Uterus (tissue), 4 donors: ENCODE results near the gene YTHDF1. TPM values are rescaled to one million over a fixed set of nuclear protein-coding genes. Genes with fewer than 3 reads are reported as not detected.

Experiments used
- DNase-seq, 2 donors: peaks; one replicate each; pipeline ENCODE4 v3.0.0-alpha.2; 2019 to 2020
- H3K27ac ChIP-seq, 2 donors: fragments of 200-600 bp; sonication (generic); 1 replicate in 1 of 2; 2 replicates in 1 of 2; pipeline ENCODE4 v1.5.1; 2016 to 2018
- H3K27me3 ChIP-seq, 2 donors: fragments of 200-600 bp; sonication (generic); one replicate each; pipeline ENCODE4 v1.5.1; 2018 to 2019; ENCODE audit warnings: control low read depth in 1 of 2
- H3K36me3 ChIP-seq, 2 donors: fragments of 200-600 bp; sonication (generic); one replicate each; pipeline ENCODE4 v1.5.1; 2019; ENCODE audit warnings: control low read depth in 1 of 2
- H3K4me1 ChIP-seq, 2 donors: fragments of 200-600 bp; sonication (generic); one replicate each; pipeline ENCODE4 v1.5.1; 2018 to 2019; ENCODE audit warnings: control low read depth in 1 of 2
- H3K4me3 ChIP-seq, 2 donors: fragments of 200-600 bp; sonication (generic); 1 replicate in 1 of 2; 2 replicates in 1 of 2; pipeline ENCODE4 v1.5.1; 2018 to 2019; ENCODE audit warnings: mild to moderate bottlenecking in 1 of 2
- H3K9me3 ChIP-seq, 2 donors: fragments of 200-600 bp; sonication (generic); one replicate each; pipeline ENCODE4 v1.5.1; 2019; ENCODE audit warnings: control low read depth in 1 of 2
- POLR2A ChIP-seq, 2 donors: fragments of 450-650 bp; IDR thresholded peaks; one replicate each; pipeline ENCODE4 v1.6.1; 2016; ENCODE audit warnings: antibody characterized with exemption in 2 of 2, mild to moderate bottlenecking in 1 of 2, moderate library complexity in 1 of 2
- intact Hi-C: fragments of 100-400 bp; cut with DNase I; formaldehyde crosslinking; loops from one replicate; pipeline ENCODE4 v1.15.1; 2023; ENCODE audit warnings: low total_unique reads
- total RNA-seq, 4 donors: library from RNA; depleted of rRNA in 3 of 4; stranded (reverse); fragments of >200 nt in 3 of 4; gene quantifications; one replicate each; pipeline versions ENCODE4 v1.1.0 to v1.2.4, GENCODE V29; 2014 to 2023
- TF ChIP-seq, protein P1 (sequence below), 4 experiments: fragments of 200-600 bp in 2 of 4; fragments of 450-650 bp in 2 of 4; sonication (generic) in 2 of 4; IDR thresholded peaks; one replicate each; pipeline ENCODE4 v1.5.1; 2016 to 2019; ENCODE audit warnings: antibody characterized with exemption in 4 of 4, mild to moderate bottlenecking in 2 of 4, moderate library complexity in 1 of 4
- donor health status: DM: yes; HTN: yes; CAD: no.

Gene YTHDF1
- total RNA-seq, 4 donors from 2014 or later, result 17.9 to 35.8 (median 25.8) TPM

DNA sequence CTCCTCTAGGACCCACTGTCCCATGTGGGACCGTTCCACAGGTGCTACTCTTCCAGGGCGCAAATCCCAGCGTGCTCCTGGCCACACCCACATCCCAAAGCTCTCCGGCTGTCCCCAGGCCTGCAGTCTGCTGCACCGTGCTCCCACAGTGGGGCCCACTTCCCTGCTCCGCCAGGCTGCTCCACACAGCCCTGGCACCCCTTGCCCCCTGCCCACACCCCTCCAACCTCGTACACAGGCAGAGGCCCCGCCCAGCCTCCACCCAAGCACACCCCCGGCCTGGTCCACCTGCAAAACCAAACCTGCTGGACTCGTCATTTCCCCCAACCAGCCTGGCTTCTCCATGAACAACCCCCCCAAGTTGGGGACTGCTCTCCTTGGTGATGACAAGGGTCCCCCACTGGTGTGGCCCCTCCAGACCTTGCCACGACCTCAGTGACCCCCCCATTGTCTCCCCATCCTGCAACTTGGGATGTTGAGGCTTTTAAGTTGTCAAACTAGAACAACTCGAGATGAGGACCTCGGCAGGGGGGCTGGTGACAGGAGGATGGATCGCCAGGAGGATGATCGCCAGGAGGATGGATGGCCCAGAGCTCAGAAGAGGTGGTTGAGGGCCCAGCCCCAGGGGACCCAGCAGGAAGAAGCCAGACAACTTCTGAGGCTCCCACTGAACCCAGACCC is 27.1 kb downstream of the YTHDF1 start:
- no peaks in the 10 kb centered on the region for H3K27me3 ChIP-seq
- H3K4me3 ChIP-seq, result no peak overlapping the region
- intact Hi-C loops, result no loop called here
- no peaks in the 10 kb centered on the region for H3K9me3 ChIP-seq
- H3K36me3 ChIP-seq, result no peaks in the 10 kb centered on the region
- no peaks in the 10 kb centered on the region for H3K4me1 ChIP-seq
- no peak overlapping the region for H3K27ac ChIP-seq
- no peak for TF ChIP-seq POLR2A (IDR thresholded peaks at IDR 0.05)
- TF ChIP-seq, protein P1, sequence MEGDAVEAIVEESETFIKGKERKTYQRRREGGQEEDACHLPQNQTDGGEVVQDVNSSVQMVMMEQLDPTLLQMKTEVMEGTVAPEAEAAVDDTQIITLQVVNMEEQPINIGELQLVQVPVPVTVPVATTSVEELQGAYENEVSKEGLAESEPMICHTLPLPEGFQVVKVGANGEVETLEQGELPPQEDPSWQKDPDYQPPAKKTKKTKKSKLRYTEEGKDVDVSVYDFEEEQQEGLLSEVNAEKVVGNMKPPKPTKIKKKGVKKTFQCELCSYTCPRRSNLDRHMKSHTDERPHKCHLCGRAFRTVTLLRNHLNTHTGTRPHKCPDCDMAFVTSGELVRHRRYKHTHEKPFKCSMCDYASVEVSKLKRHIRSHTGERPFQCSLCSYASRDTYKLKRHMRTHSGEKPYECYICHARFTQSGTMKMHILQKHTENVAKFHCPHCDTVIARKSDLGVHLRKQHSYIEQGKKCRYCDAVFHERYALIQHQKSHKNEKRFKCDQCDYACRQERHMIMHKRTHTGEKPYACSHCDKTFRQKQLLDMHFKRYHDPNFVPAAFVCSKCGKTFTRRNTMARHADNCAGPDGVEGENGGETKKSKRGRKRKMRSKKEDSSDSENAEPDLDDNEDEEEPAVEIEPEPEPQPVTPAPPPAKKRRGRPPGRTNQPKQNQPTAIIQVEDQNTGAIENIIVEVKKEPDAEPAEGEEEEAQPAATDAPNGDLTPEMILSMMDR (IDR thresholded peaks at IDR 0.05), result no peak
- no peak for DNase-seq

DNA sequence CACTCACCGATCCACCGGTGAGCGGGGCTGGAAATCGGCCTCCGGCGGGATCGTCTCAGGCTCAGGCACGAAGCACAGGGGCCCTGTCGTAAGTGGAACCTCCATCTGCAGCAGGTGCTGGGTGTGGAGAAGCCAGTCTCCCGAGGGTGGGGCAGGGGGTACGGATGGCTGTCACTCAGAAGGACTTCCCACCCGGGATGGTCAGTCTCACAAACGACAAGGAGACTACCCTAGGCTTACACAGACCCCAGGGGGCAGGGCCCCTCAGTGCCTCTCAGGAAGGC is 27.8 kb downstream of the YTHDF1 start:
- Histone ChIP-seq H3K4me1 (no peaks in the 10 kb centered on the region), H3K27ac (no peak overlapping the region), H3K9me3 (no peaks in the 10 kb centered on the region), H3K4me3 (no peak overlapping the region), H3K27me3 (no peaks in the 10 kb centered on the region), H3K36me3 (no peaks in the 10 kb centered on the region)
- DNase-seq, result no peak
- TF ChIP-seq, protein P1 (IDR thresholded peaks at IDR 0.05), result no peak
- TF ChIP-seq POLR2A (IDR thresholded peaks at IDR 0.05), result no peak
- intact Hi-C loops, result no loop called here

DNA sequence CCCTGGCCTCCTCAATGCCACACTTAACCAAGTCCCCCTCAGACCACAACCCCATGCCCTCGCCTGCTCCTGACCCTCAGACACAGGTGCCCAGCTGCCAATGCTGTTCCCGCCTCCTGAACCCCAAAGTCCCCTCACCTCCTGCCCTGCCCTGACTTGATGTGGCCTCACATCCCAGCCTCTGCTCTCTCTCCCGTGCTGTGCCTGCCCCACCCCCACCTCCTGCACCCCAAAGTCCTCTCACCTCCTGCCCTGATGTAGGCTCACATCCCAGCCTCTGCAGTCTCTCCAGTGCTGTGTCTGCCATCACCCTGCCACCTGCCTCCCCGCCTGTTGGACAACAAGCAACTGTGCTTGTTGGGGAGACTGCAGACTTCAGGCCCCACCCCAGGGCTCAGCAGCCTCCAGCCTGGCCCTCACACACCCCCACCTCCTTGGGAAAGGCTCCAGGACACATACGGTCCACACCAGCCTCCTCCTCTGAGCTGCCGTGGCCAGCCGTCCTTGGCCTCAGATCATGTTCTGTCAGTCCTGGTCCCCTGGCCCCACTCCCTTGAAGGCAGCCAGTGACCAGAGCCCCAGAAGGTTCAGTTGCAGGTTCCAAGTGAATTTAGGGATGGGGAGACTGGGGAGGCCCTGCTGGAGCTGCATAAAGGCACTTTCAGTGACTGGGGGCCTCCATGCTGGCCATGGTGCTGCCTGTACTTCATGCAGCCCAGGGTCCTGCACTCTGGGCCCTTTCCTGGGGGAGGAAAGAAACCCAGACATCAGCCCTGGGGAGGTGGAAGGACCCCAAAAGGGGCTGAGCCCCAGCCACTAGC is 28.4 kb downstream of the YTHDF1 start:
- intact Hi-C loops, result no loop called here

DNA sequence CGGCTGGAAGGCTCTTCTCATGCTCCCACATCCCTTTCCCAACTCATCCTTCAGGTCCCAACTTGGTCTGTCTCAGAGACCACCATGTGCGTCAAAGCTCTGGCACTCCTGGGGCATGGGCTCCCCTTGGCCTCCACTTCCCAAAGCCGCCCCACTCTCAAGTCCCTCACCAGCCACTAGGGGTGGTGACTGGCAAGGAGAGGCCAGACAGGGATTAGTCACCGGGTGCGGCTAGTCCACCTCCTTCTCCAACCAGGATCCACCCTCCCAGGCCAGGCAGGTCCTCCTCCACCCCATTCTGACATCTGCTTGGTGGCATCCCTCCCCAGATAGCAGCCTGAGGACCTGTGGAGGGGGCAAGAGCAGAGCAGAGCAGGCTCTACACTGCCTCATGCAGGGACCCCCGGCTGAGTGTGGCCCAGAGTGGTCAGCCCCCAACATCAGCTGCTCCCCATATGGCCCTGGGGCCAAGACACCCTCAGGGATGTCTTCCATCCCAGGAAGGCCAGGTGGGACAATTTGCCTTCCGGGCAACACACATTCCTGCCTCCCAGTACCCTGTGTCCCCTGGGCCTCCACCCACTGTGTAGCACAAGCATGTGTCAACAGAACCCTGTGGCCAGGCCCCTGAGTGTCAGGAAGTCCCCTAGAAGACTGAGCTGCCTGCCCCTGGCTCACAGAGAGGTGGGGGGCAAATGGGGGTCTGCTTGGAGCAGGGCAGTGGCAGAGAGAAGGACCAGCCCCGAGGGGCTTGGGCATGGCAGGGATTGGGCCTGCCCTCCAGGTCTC is 29.2 kb downstream of the YTHDF1 start:
- Histone ChIP-seq H3K4me1 (no peaks in the 10 kb centered on the region), H3K27ac (no peak overlapping the region), H3K9me3 (no peaks in the 10 kb centered on the region), H3K4me3 (no peak overlapping the region), H3K27me3 (no peaks in the 10 kb centered on the region), H3K36me3 (no peaks in the 10 kb centered on the region)
- no peak for DNase-seq
- intact Hi-C loops, result no loop called here
- TF ChIP-seq POLR2A (IDR thresholded peaks at IDR 0.05), result no peak
- TF ChIP-seq, protein P1 (IDR thresholded peaks at IDR 0.05), result no peak

More for the DNA sequence above, 28.4 kb downstream of the YTHDF1 start:
- no peak overlapping the region for H3K27ac ChIP-seq
- no peaks in the 10 kb centered on the region for H3K4me1 ChIP-seq
- no peaks in the 10 kb centered on the region for H3K9me3 ChIP-seq
- TF ChIP-seq, protein P1 (IDR thresholded peaks at IDR 0.05), result no peak
- no peak for TF ChIP-seq POLR2A (IDR thresholded peaks at IDR 0.05)
- no peak for DNase-seq
- no peaks in the 10 kb centered on the region for H3K27me3 ChIP-seq
- H3K36me3 ChIP-seq, result no peaks in the 10 kb centered on the region
- no peak overlapping the region for H3K4me3 ChIP-seq

DNA sequence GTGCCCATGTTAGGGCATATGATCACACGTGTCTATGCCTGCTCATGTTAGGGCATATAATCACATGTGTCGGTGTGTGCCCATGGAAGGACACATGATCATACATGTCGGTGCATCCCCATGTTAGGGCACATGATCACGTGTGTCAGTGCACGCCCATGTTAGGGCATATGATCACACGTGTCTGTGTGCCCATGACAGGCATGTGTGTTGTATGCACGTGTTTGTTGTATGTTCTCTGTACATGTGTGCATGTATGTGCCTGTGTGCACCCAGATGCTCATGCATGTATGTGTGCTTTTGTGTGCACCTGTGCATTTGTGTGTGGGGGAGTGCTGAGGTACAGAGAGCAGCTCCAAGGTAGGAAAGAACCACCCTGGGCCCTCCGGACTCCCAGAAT is 29.8 kb downstream of the YTHDF1 start:
- Histone ChIP-seq H3K27ac (no peak overlapping the region), H3K27me3 (no peaks in the 10 kb centered on the region), H3K4me3 (no peak overlapping the region), H3K9me3 (no peaks in the 10 kb centered on the region), H3K36me3 (no peaks in the 10 kb centered on the region), H3K4me1 (no peaks in the 10 kb centered on the region)
- no peak for TF ChIP-seq POLR2A (IDR thresholded peaks at IDR 0.05)
- TF ChIP-seq, protein P1 (IDR thresholded peaks at IDR 0.05), result no peak
- no peak for DNase-seq
- intact Hi-C loops, result no loop called here
